HUDEP-2 (cell line): Measurements from ENCODE around the gene MIPEP.
A peak's percentile ranks its signal among the peaks of the same experiment; 100 is the strongest.

Source experiments
- DNase-seq, 76 experiments: peaks; one replicate each; lab custom pipeline; 2025; ENCODE audit not compliant: unreplicated experiment in 76 of 76; lab: John Stamatoyannopoulos, UW

Gene MIPEP

GRCh38 chr13:23722726-23723453, 166.3 kb downstream of the MIPEP start:
- no peak for DNase-seq

- DNase-seq, result no peak
Measured at GRCh38 chr13:23718996-23719395, 170.2 kb downstream of the MIPEP start.

- no peak for DNase-seq
Measured at GRCh38 chr13:23716401-23716800, 172.8 kb downstream of the MIPEP start.

DNA sequence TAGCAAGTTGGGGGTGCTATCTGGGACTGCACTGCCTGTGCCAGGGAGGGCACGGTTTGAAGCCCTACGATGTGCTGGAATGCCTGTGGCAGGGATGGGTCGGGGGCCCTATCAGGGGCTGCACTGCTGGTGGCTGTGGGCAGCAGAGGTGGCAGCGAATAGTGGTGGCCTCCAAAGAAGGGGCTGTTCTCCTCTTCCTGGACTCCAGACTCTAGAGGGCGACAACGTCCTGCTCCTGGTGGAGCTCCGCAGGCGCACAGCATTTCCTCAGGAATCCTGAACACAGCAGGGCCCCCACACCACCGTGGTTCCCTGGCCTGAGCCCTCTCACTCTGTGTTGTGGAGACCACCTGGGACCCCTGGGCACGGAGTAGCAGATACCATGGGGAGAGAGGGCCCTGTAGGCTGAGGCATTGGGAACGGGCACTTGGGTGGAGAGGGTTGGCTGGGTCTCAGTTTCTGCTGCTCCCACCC, 173.4 kb downstream of the MIPEP start:
- DNase-seq, result peak in 21 of 76 experiments; percentile 3 to 40 (median 9)

GRCh38 chr13:23715092-23715761, 174.0 kb downstream of the MIPEP start:
- DNase-seq, result no peak

DNA sequence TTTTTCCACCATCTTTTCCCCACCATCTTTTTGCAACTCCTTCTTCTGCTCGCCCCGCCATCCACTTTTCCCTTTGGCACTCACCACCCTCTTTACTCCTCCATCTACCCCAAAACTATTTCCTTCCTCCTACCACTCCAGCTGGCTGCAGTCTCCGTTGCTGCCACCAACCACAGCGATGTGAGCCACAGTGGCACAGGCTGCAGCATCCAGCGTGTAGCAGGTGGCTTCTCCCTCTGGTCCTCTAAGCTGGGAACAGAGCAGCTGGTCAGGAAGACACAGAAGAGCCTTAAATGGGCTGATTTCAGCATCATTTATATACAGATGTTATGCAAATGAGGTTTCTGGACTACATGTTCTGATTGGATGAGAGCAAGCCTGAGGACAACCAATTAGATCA, 174.5 kb downstream of the MIPEP start:
- no peak for DNase-seq

DNA sequence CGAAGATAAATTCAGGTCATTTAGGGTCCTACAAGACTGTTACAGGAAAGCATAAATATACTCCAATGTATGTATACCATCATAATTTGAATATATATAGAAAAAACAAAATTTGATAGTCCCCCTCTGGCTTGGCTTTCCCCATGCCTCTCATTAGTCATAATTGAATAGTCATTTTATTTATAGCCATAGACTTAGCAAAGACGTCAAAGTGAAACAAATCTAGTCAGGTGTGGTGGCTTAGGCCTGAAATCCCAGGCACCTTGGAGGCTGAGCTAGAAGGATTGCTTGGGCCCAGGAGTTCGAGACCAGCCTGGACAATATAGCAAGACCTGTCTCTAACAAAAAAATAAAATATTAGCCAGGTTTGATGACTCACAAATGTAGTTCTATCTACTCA, 177.8 kb downstream of the MIPEP start:
- DNase-seq, result no peak

GRCh38 chr13:23710366-23710765, 178.8 kb downstream of the MIPEP start:
- no peak for DNase-seq

DNA sequence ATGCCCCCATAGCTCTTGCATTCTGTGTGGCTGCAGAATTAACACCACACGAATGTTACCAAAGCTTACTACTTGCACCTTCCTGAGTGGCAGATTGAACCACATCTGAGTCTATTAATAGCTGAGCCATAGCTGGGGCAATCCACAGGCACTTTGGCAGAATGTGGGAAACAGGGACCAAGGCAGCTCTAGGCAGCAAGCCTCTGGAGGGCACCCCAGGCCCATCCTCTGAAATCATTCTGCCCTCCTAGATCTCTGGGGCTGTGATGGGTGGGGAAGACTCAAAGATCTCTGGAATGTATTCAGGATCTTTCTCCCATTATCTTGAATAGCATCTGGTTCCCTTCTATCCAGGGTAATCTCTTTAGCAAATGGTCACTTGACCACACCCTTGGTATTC, 179.7 kb downstream of the MIPEP start:
- DNase-seq, result peak in 5 of 76 experiments; percentile 2 to 9 (median 4)

DNA sequence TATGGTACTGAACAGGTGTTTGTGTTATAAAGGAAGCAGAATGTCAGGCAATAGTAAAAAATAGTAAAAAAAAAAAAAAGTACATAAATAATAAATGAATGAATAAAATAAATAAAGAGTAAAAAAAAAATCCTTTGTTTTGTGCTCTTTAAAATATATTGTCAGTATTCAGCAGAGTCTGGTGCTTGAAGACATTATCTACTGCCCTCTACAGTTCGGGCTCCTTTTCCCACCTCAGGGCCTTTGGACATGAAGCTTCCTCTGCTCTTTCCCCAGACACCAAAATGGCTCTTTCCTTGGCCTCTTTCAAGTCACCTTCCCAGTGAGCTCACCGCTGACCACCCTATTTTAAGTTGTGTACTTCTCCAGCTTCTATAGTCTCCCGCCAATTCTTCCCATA, 181.5 kb downstream of the MIPEP start:
- peak in 17 of 76 experiments; percentile 1 to 35 (median 15) for DNase-seq

GRCh38 chr13:23705583-23705982, 183.6 kb downstream of the MIPEP start:
- DNase-seq, result no peak

GRCh38 chr13:23703246-23703860, 185.8 kb downstream of the MIPEP start:
- no peak for DNase-seq

GRCh38 chr13:23701636-23702035, 187.6 kb downstream of the MIPEP start:
- DNase-seq, result no peak

- DNase-seq, result no peak
Measured at GRCh38 chr13:23701186-23701585, 188.0 kb downstream of the MIPEP start.

DNA sequence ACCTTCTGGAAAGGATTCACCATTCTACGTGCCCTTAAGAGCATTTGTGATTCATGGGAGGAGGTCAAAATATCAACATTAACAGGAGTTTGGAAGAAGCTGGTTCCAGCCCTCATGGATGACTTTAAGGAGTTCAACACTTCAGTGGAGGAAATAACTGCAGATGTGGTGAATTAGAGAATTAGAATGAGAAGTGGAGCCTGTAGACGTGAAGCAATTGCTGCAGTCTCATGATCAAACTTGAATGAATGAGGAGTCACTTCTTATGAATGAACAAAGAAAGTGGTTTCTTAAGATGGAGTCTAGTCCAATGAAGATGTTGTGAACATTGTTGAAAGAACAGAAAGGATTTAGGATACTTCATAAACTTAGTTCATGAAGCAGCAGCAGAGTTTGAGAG, 189.9 kb downstream of the MIPEP start:
- no peak for DNase-seq

DNA sequence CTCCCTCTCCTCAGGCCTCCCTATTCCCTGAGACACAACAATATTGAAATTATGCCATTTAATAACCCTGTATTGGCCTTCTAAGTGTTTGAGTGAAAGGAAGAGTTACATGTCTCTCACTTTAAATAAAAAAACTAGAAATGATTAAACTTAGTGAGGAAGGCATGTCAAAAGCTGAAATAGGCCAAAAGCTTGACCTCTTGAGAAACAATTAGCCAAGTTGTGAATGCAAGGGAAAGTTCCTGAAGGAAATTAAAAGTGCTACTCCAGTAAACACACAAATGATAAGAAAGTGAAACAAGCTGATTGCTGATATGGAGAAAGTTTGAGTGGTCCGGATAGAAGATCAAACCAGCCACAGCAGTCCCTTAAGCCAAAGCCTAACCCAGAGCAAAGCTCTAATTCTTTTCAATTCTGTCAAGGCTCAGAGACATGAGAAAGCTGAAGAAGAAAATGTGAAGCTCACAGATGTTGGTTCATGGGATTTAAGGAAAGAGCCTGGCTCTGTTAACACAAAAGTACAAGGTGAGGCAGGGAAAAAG, 191.4 kb downstream of the MIPEP start:
- no peak for DNase-seq

DNA sequence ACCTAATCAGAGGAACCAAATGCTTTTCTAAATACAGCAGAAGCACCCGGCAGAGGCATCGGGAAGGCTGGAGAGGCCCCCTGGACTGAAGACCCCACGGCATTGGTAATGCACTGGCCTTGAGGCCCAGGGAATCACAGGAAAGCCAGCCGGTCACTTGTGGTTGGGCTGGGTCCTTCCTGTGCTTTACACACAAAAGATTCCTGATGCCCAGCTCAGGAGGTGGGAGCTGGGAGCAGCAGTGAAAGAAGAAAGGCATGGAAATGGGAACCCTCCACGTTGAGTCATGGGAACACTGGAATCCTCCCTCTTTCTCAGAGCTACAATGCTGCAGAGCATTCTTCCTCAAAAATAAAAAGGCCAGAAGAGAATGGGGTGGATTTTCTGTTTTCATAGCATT, 192.6 kb downstream of the MIPEP start:
- no peak for DNase-seq

DNA sequence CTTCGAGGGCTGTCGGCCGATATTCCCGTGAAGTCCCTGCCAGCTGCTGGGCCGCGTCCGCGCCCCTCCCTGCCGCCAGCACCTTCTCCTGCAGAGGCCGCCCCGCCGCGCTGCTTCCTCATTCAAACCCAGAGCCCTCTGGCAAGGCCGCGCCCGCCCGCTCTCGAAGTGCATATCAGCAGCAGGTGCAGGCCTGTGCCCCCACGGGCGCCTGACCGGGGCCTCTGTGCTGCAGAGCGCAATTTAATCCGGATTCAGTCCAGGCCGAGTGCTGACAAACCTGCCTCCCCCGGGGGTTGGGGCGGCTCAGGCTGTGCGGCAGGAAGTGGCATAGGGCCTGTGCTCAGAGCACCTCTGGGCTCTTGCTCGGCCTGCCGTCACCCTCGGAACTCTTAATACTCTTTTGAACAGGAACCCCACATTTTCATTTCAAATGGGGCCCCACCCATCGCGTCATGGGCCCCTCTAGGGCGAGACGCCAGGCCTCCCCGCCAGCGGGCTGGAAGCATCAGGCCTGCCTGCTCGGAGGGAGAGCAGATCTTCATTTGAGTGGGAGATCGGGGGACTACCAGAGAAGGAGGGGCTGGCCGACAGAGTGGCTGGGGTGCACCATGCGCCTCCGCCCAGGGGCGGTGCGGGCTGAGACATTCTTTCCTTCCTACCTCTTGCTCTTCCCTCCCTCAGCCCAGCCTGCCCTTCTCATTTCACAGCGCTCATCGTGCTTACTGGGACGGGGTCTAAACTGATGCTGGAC, 193.3 kb downstream of the MIPEP start:
- peak in 7 of 76 experiments; percentile 4 to 43 (median 17) for DNase-seq

GRCh38 chr13:23695196-23695595, 194.0 kb downstream of the MIPEP start:
- no peak for DNase-seq

DNA sequence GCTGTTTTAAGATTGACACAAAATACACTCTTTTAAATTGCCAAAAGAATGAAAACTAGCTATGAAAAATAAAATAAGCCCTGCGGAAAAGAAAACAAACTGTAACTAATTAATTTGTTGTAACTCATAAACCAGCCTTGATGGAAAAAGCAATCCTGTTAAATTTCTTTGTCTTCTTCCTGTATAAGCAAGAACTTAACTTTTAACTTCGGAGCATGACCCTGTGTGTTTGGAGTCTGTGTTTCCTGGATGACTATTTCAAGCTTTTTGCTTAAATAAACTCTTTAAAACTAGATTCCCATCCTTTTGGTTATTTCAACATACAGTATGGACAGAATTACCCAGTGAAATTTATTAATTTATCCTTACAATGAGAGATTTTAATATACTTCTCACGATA, 196.4 kb downstream of the MIPEP start:
- DNase-seq, result no peak

DNA sequence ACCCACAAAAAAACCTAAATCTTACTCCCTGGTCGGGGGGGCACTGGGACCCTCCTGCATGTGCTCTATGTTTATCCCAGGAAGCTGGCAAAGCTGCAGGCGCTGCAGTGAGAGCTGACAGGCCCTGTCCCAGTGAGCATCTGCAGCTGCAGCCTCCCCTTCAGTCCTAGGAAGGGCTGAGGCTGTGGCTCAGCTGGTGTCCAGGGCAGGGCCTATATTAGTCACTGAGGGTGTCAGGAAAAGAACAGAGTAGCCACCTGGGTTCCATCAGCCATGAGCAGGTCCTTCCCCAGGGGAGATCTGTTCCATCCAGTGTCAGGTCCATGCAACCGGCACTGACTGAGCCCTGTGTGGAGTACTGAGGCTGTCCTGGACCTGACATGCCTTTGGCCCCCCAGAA, 198.5 kb downstream of the MIPEP start:
- no peak for DNase-seq
